ENCODE measurements around the gene ETFRF1.

Gene ETFRF1, protein sequence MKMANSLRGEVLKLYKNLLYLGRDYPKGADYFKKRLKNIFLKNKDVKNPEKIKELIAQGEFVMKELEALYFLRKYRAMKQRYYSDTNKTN

DNA sequence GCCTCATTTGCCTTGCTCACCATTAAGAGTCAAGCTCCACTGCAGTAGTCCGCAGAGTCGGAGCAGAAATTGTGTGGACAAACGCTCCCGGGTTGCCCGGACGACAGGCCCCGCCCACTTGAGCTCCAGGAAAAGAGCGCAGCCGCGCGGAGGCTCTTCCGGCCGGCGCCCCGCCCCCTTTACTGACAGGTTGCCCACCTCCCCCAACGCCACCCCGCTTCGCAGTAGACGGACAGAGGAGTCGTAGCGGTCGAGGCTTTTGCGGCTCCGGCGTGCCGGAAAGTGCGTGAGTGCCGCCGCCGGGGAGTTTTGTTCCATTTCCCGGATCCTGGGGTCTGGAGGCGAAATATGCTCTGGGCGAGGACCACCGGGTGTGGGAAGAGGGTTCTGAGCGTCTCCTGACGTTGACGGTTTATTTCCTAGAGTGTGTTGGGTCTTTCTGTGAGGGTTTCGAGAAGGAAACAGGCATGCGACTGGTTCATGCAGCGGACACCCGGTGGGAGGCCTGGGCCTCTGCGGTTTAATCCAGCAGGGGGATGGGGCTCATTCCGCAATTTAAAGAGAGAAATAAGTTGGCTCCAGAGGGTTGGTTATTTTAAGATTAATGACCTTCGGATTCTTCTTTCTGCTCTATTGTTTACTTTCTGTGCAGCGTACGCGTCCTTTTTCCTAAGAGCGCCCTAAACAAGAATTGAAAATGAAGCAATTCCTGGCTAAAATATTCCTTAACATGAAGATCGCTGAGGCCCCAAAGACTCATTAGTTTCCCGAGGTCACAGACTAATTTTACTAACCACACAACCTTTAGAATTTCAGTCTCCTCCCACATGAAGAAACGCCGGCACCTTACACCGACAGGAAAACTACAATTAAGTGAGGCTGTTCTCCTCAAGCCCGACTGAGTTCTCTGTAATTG, at the start of gene ETFRF1, which contains the start of gene DNAI7:
Gene ETFRF1, plus strand, starts transcription at position 182 of the 916 bp plus-strand sequence. CDS start 8,720 bp downstream, outside the sequence.
Gene DNAI7, minus strand, starts transcription at position 105 of the 916 bp plus-strand sequence. Its CDS starts 82 bp downstream, at position 23.
- H3K4me1 ChIP-seq (ENCODE audit: control insufficient read depth, insufficient read depth, low read length, unreplicated experiment) = peaks cover 4% of the 10 kb centered on the region
- no peaks in the 10 kb centered on the region for H3K27me3 ChIP-seq (ENCODE audit: insufficient read depth, low read length)
- no peaks in the 10 kb centered on the region for H3K36me3 ChIP-seq (ENCODE audit: insufficient read depth, low read length)
- peak within 1 kb of the TSS; percentile 67 for H3K27ac ChIP-seq (ENCODE audit: low read depth, low read length)
- H2AFZ ChIP-seq (ENCODE audit: low read length, unreplicated experiment) = peak within 1 kb of the TSS; percentile 92
- H3K79me2 ChIP-seq (ENCODE audit: control insufficient read depth, insufficient read depth, low read length, unreplicated experiment) = peaks cover 8% of the 10 kb centered on the region
- peak within 1 kb of the TSS; percentile 87 for H3K4me3 ChIP-seq (ENCODE audit: low read depth, low read length)

DNA sequence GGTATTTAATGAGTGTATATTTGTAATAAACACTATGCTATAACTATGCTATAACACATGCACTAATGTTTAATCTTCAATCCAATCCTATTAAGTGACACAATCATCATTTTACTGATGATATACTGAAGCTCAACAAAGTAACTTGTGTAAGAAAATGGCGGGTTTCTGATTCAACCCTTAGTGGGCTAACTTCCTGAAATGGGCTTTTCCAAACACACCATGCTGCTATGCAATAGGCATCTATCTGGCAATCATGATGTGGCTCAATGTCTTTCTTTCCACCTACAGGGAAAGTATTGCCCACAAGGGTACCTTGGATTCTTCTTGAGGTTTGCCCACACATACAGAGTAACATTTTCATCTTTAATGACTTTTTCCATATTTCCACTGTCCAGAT, 48.4 kb upstream of the ETFRF1 start:
- Histone ChIP-seq H2AFZ (ENCODE audit: low read length, unreplicated experiment) (no peak overlapping the region), H3K27ac (ENCODE audit: low read depth, low read length) (no peak overlapping the region), H3K79me2 (ENCODE audit: control insufficient read depth, insufficient read depth, low read length, unreplicated experiment) (no peaks in the 10 kb centered on the region), H3K27me3 (ENCODE audit: insufficient read depth, low read length) (no peaks in the 10 kb centered on the region), H3K36me3 (ENCODE audit: insufficient read depth, low read length) (no peaks in the 10 kb centered on the region), H3K4me1 (ENCODE audit: control insufficient read depth, insufficient read depth, low read length, unreplicated experiment) (peaks cover 10% of the 10 kb centered on the region), H3K4me3 (ENCODE audit: low read depth, low read length) (no peak overlapping the region)

DNA sequence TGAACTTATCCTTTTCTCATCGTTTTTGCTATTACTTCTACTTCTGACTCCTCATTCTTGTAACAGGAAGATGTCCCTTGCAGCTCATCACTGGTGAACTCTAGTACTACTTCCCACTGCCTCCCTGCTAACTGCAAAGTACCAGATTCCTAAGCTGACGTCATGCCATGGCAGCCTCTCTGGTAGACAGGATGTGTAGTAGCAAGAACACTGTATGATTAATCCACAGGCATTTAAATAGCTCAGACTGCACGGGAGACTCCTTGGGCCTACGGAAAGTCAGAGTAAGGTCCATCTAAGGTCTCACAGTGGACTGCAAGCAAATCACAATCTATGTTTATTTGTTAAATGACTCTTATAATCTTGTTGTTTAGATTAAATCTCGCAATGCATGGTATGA, 43.6 kb upstream of the ETFRF1 start:
- H3K27me3 ChIP-seq (ENCODE audit: insufficient read depth, low read length) = no peaks in the 10 kb centered on the region
- H3K79me2 ChIP-seq (ENCODE audit: control insufficient read depth, insufficient read depth, low read length, unreplicated experiment) = no peaks in the 10 kb centered on the region
- peak overlapping the region; percentile 84 for H3K27ac ChIP-seq (ENCODE audit: low read depth, low read length)
- peaks cover 16% of the 10 kb centered on the region for H3K4me1 ChIP-seq (ENCODE audit: control insufficient read depth, insufficient read depth, low read length, unreplicated experiment)
- no peak overlapping the region for H3K4me3 ChIP-seq (ENCODE audit: low read depth, low read length)
- no peaks in the 10 kb centered on the region for H3K36me3 ChIP-seq (ENCODE audit: insufficient read depth, low read length)
- H2AFZ ChIP-seq (ENCODE audit: low read length, unreplicated experiment) = peak overlapping the region; percentile 86

DNA sequence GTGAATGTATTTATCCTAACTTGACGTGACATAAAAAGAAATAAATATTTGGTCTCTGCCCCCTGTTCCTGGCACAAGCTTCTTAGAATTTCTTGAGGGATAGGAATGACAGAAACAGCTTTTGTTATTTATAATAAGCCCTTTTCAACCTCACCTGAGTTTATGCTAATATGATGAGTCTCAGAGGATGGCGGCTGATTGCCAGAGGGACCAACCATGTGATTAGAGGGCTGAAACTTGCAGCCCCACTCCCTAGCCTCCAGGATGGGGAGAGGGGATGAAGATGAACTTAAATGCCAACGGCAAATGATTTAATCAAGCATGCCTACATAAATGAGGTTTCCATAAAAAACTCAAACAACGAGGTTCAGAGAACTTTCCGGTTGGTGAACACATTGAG, 43.0 kb upstream of the ETFRF1 start:
- peaks cover 16% of the 10 kb centered on the region for H3K4me1 ChIP-seq (ENCODE audit: control insufficient read depth, insufficient read depth, low read length, unreplicated experiment)
- H3K27me3 ChIP-seq (ENCODE audit: insufficient read depth, low read length) = no peaks in the 10 kb centered on the region
- H3K27ac ChIP-seq (ENCODE audit: low read depth, low read length) = peak overlapping the region; percentile 84
- peak overlapping the region; percentile 86 for H2AFZ ChIP-seq (ENCODE audit: low read length, unreplicated experiment)
- H3K4me3 ChIP-seq (ENCODE audit: low read depth, low read length) = no peak overlapping the region
- no peaks in the 10 kb centered on the region for H3K36me3 ChIP-seq (ENCODE audit: insufficient read depth, low read length)
- no peaks in the 10 kb centered on the region for H3K79me2 ChIP-seq (ENCODE audit: control insufficient read depth, insufficient read depth, low read length, unreplicated experiment)

DNA sequence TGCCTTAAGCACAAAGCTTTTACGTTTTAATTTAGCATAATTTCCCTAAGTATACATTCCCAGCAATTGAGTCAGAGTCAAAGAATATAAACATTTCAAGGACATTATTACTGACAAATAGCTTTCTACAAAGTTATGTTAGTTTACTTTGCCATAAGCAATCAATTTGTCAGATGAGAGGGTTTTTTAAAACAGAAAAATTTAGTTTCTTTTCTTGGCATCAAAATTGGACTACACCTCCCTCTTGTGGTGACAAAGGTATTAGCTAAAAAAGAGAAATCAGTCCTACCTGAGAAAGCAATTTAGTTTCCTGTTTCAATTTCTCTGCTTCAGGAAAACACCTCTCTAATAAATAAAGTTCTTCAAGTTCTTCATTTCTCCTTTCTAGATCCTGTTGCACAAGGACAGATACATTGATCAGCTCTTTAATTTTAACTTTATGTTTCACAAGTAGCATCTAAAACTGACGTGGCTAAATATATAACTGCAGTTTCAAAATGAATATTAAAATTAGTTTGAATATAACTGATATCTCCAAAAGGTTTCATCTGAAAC, 39.9 kb upstream of the ETFRF1 start:
- H3K4me1 ChIP-seq (ENCODE audit: control insufficient read depth, insufficient read depth, low read length, unreplicated experiment) = peaks cover 16% of the 10 kb centered on the region
- no peaks in the 10 kb centered on the region for H3K79me2 ChIP-seq (ENCODE audit: control insufficient read depth, insufficient read depth, low read length, unreplicated experiment)

DNA sequence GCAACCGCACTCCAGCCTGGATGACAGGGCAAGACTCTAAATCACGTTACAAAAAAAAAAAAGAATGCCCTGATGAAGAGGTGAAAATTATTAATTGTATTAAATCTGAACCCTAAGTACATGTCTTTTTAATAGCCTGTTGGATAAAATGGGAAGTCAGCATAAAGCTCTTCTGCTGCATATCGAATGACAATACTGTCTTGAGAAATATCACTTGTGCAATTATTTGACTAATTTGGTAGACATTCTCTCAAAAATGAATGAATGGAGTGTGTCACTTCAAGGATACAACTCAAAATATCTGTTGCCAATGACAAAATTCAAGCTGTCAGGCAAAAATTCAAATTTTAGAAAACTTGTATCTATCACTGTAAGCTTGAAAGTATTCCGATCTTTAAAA, 39.0 kb upstream of the ETFRF1 start:
- Histone ChIP-seq H2AFZ (ENCODE audit: low read length, unreplicated experiment) (no peak overlapping the region), H3K27ac (ENCODE audit: low read depth, low read length) (no peak overlapping the region), H3K4me3 (ENCODE audit: low read depth, low read length) (no peak overlapping the region), H3K27me3 (ENCODE audit: insufficient read depth, low read length) (no peaks in the 10 kb centered on the region), H3K36me3 (ENCODE audit: insufficient read depth, low read length) (no peaks in the 10 kb centered on the region), H3K79me2 (ENCODE audit: control insufficient read depth, insufficient read depth, low read length, unreplicated experiment) (no peaks in the 10 kb centered on the region), H3K4me1 (ENCODE audit: control insufficient read depth, insufficient read depth, low read length, unreplicated experiment) (peaks cover 11% of the 10 kb centered on the region)

More for the DNA sequence above, 39.9 kb upstream of the ETFRF1 start:
- H3K27ac ChIP-seq (ENCODE audit: low read depth, low read length) = 0 out of 2 replicates have a peak overlapping the region, but pooled peaks have one; percentile 30
- H3K36me3 ChIP-seq (ENCODE audit: insufficient read depth, low read length) = no peaks in the 10 kb centered on the region
- peak overlapping the region; percentile 86 for H2AFZ ChIP-seq (ENCODE audit: low read length, unreplicated experiment)
- no peaks in the 10 kb centered on the region for H3K27me3 ChIP-seq (ENCODE audit: insufficient read depth, low read length)
- no peak overlapping the region for H3K4me3 ChIP-seq (ENCODE audit: low read depth, low read length)

DNA sequence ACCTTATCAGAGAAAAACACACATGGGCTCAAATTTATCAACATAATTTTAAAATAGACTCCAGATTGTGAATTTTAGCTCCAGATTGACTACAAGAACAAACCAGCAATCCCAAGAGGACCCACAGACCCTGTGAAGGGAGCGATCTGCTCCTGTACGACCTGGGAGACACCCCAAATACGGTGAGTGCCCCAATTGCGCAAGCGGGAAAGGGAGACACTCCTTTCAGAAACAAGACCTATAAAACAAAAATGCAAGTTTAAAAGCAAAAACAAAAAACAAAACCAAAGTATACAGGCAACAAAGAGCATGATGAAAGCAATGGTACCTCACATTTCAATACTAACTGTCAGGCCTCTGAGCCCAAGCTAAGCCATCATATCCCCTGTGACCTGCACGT, 32.2 kb upstream of the ETFRF1 start:
- Histone ChIP-seq H3K79me2 (ENCODE audit: control insufficient read depth, insufficient read depth, low read length, unreplicated experiment) (no peaks in the 10 kb centered on the region), H3K36me3 (ENCODE audit: insufficient read depth, low read length) (no peaks in the 10 kb centered on the region), H3K27ac (ENCODE audit: low read depth, low read length) (no peak overlapping the region), H2AFZ (ENCODE audit: low read length, unreplicated experiment) (no peak overlapping the region), H3K4me1 (ENCODE audit: control insufficient read depth, insufficient read depth, low read length, unreplicated experiment) (no peaks in the 10 kb centered on the region), H3K4me3 (ENCODE audit: low read depth, low read length) (no peak overlapping the region), H3K27me3 (ENCODE audit: insufficient read depth, low read length) (no peaks in the 10 kb centered on the region)

DNA sequence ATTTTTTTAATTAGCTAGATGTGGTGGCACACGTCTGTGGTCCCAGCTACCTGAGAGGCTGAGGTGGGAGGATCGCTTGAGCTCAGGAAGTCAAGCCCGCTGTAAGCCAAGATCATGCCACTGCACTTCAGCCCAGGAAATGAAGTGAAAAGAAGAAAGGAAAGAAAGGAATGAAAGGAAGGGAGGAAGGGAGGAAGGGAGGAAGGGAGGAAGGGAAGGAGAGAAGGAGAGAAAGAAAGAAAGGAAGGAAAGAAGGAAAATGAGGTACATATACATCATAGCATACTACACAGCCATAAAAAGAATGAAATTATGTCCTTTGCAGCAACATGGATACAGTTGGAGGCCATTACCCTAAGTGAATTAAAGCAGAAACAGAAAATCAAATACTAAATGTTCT, 12.3 kb upstream of the ETFRF1 start:
- Histone ChIP-seq H3K4me3 (ENCODE audit: low read depth, low read length) (no peak overlapping the region), H3K79me2 (ENCODE audit: control insufficient read depth, insufficient read depth, low read length, unreplicated experiment) (no peaks in the 10 kb centered on the region), H3K4me1 (ENCODE audit: control insufficient read depth, insufficient read depth, low read length, unreplicated experiment) (peaks cover 10% of the 10 kb centered on the region), H3K27ac (ENCODE audit: low read depth, low read length) (no peak overlapping the region), H2AFZ (ENCODE audit: low read length, unreplicated experiment) (no peak overlapping the region), H3K27me3 (ENCODE audit: insufficient read depth, low read length) (no peaks in the 10 kb centered on the region), H3K36me3 (ENCODE audit: insufficient read depth, low read length) (no peaks in the 10 kb centered on the region)

DNA sequence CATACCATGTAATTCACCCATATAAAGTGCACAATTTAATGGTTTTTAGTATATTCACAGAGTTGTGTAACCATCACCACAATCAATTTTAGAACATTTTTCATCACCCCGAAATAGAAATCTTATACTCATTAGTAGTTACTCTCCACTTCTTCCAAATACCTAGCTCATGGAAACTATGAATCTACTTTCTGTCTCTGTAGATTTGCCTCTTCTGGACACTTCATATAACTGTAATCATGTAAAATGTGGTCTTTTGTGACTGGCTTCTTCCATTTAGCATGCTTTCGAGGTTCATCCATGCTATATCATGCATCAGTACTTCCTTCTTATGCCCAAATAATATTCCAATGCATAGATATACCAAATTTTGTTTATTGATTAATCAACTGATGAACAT, 10.9 kb upstream of the ETFRF1 start:
- H3K27ac ChIP-seq (ENCODE audit: low read depth, low read length) = no peak overlapping the region
- H3K4me1 ChIP-seq (ENCODE audit: control insufficient read depth, insufficient read depth, low read length, unreplicated experiment) = peaks cover 23% of the 10 kb centered on the region
- no peak overlapping the region for H3K4me3 ChIP-seq (ENCODE audit: low read depth, low read length)
- H3K79me2 ChIP-seq (ENCODE audit: control insufficient read depth, insufficient read depth, low read length, unreplicated experiment) = no peaks in the 10 kb centered on the region
- H3K36me3 ChIP-seq (ENCODE audit: insufficient read depth, low read length) = no peaks in the 10 kb centered on the region
- no peak overlapping the region for H2AFZ ChIP-seq (ENCODE audit: low read length, unreplicated experiment)
- H3K27me3 ChIP-seq (ENCODE audit: insufficient read depth, low read length) = no peaks in the 10 kb centered on the region

DNA sequence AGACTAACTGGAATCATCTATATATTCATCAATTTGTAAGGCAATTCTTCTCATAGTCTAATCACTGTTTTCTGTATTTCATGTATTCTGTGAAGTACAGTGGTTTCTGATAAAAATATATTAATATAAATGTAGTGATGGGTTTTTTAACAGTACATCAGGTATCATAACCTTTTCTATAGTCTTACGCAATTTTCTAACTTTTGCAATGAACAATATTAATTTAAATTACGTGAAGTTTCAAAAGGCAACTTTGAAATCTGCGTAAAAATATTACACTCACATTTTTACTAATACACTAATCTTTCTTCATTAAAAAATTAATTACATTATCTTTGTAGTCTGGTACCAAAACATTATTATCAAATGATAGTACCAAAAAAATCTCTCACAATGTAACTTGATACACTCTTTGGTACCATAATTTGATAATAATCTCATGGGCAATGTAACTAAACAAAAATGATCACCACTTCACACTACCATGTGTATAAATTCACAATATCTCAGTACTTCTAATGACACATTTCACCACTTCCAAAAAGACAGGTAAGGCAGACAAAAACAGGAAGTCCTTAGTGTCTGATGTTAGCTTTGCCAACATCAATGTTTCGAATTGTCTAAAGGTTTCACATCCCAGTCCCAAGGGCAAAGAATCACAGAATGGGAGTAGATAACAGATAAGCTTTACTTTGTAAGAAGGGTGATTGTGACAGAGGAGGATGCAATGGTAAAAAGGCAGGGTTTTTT, 8.8 kb upstream of the ETFRF1 start:
- H3K27ac ChIP-seq (ENCODE audit: low read depth, low read length) = no peak overlapping the region
- H3K36me3 ChIP-seq (ENCODE audit: insufficient read depth, low read length) = no peaks in the 10 kb centered on the region
- H3K4me3 ChIP-seq (ENCODE audit: low read depth, low read length) = no peak overlapping the region
- H3K4me1 ChIP-seq (ENCODE audit: control insufficient read depth, insufficient read depth, low read length, unreplicated experiment) = peaks cover 31% of the 10 kb centered on the region
- H2AFZ ChIP-seq (ENCODE audit: low read length, unreplicated experiment) = peak overlapping the region; percentile 53
- no peaks in the 10 kb centered on the region for H3K79me2 ChIP-seq (ENCODE audit: control insufficient read depth, insufficient read depth, low read length, unreplicated experiment)
- H3K27me3 ChIP-seq (ENCODE audit: insufficient read depth, low read length) = no peaks in the 10 kb centered on the region

Data from ACC112 (cell line).